A549 (cell line): ENCODE results near the gene QRICH2. TPM values are rescaled to one million over a fixed set of nuclear protein-coding genes. Genes with fewer than 3 reads are reported as not detected.

Experiments
- ATAC-seq, 2 experiments: fragments of 200-7000 bp in 1 of 2; fragments of >200 bp in 1 of 2; cut with Nextera tagmentation in 1 of 2; cut with Tn5 transposase in 1 of 2; 3 replicates each; pipeline versions ENCODE4 v1.8.0 to v1.9.1; 2018 to 2020; ENCODE audit warnings: mild to moderate bottlenecking in 1 of 2, moderate library complexity in 1 of 2
- CTCF ChIA-PET: fragments of 300-600 bp; sonication (Branson Sonifier 250); formaldehyde crosslinking; extraction: SDS; loops from one replicate; lab custom pipeline; 2021; ENCODE audit warnings: antibody characterized with exemption, inconsistent platforms; lab: Yijun Ruan, JAX
- POLR2A ChIA-PET: fragments of 350-600 bp; formaldehyde crosslinking; extraction: SDS; loops from one replicate; lab custom pipeline; 2021; ENCODE audit warnings: antibody characterized with exemption, inconsistent platforms; lab: Yijun Ruan, JAX
- DNase-seq, 2 experiments: peaks; one replicate each; pipeline versions ENCODE4 v3.0.0 to v3.0.0-alpha.2; 2011 to 2016; ENCODE audit warnings: low read depth in 1 of 2, low spot score in 1 of 2
- FAIRE-seq: peaks from 2 replicates; lab custom pipeline; 2011; peaks lifted over from hg19 to GRCh38; lab: Jason Lieb, UNC
- H3K27ac ChIP-seq, 2 experiments: fragments of >200 bp; sonication (Bioruptor Twin); formaldehyde crosslinking; 3 replicates each; pipeline ENCODE4 v1.5.1; 2016 to 2017
- H3K4me1 ChIP-seq: fragments of >200 bp; sonication (Bioruptor Twin); formaldehyde crosslinking; 3 replicates; pipeline ENCODE4 v1.6.1; 2016
- H3K4me2 ChIP-seq: fragments of >200 bp; sonication (Bioruptor Twin); formaldehyde crosslinking; 3 replicates; pipeline ENCODE4 v1.6.1; 2016
- H3K4me3 ChIP-seq: fragments of >200 bp; sonication (Bioruptor Twin); formaldehyde crosslinking; 3 replicates; pipeline ENCODE4 v1.5.1; 2016
- H3K9me3 ChIP-seq: fragments of >200 bp; sonication (Bioruptor Twin); formaldehyde crosslinking; 3 replicates; pipeline ENCODE4 v1.6.1; 2016
- CBX2 ChIP-seq: fragments of 200-600 bp; sonication (generic); IDR thresholded peaks from 2 replicates; pipeline ENCODE4 v1.6.1; 2016; ENCODE audit warnings: low read depth, mild to moderate bottlenecking, borderline replicate concordance
- CHD4 ChIP-seq: fragments of 200-600 bp; sonication (generic); IDR thresholded peaks from 2 replicates; pipeline ENCODE4 v1.6.1; 2016; ENCODE audit warnings: antibody characterized with exemption, mild to moderate bottlenecking, borderline replicate concordance
- EHF ChIP-seq: fragments of 250-450 bp; sonication (Bioruptor Pico); IDR thresholded peaks from 2 replicates; pipeline ENCODE4 v1.5.0; 2020; ENCODE audit warnings: mild to moderate bottlenecking
- EP300 ChIP-seq, 2 experiments: fragments of >200 bp; sonication (Bioruptor Twin); formaldehyde crosslinking; IDR thresholded peaks; 2 replicates in 1 of 2; 3 replicates in 1 of 2; pipeline ENCODE4 v1.6.1; 2016 to 2017
- FOSL2 ChIP-seq, 2 experiments: fragments of 450-650 bp in 1 of 2; fragments of >200 bp in 1 of 2; sonication (Bioruptor Twin) in 1 of 2; formaldehyde crosslinking; IDR thresholded peaks; 2 replicates each; pipeline versions ENCODE4 v1.5.0 to v1.6.1; 2016 to 2020; ENCODE audit warnings: mild to moderate bottlenecking in 1 of 2, moderate library complexity in 1 of 2
- GATA3 ChIP-seq: IDR thresholded peaks from 2 replicates; pipeline ENCODE4 v1.6.1; 2012; ENCODE audit warnings: borderline replicate concordance
- HEYL ChIP-seq: fragments of 250-450 bp; sonication (Bioruptor Pico); IDR thresholded peaks from 2 replicates; pipeline ENCODE4 v1.8.0; 2021; ENCODE audit warnings: mild to moderate bottlenecking, moderate library complexity
- HMGXB4 ChIP-seq: fragments of 250-450 bp; sonication (Bioruptor Pico); IDR thresholded peaks from 2 replicates; pipeline ENCODE4 v1.5.0; 2021; ENCODE audit warnings: mild to moderate bottlenecking, moderate library complexity, borderline replicate concordance
- MYC ChIP-seq: IDR thresholded peaks from 2 replicates; pipeline ENCODE4 v1.6.1; 2012; ENCODE audit warnings: mild to moderate bottlenecking, inconsistent platforms, low read length, improper control_type of control experiment, borderline replicate concordance
- NFE2L2 ChIP-seq: fragments of 150-350 bp; conservative IDR thresholded peaks from 2 replicates; pipeline ENCODE4 v1.6.1; 2014; ENCODE audit warnings: low read length
- NR3C1 ChIP-seq: fragments of >200 bp; sonication (Bioruptor Twin); formaldehyde crosslinking; IDR thresholded peaks from 3 replicates; pipeline ENCODE4 v1.6.1; 2017
- RNF2 ChIP-seq: fragments of 200-600 bp; sonication (generic); IDR thresholded peaks from 2 replicates; pipeline ENCODE4 v1.6.1; 2016; ENCODE audit warnings: low read depth, mild to moderate bottlenecking, antibody characterized with exemption, moderate library complexity, borderline replicate concordance
- TFCP2L1 ChIP-seq: fragments of 250-450 bp; sonication (Bioruptor Pico); IDR thresholded peaks from 2 replicates; pipeline ENCODE4 v1.5.0; 2021; ENCODE audit warnings: mild to moderate bottlenecking
- TP53 ChIP-seq: fragments of 250-450 bp; sonication (Bioruptor Pico); IDR thresholded peaks from 2 replicates; pipeline ENCODE4 v1.5.0; 2021; ENCODE audit warnings: mild to moderate bottlenecking, moderate library complexity
- ZSCAN20 ChIP-seq: fragments of 250-450 bp; sonication (Bioruptor Pico); IDR thresholded peaks from 2 replicates; pipeline ENCODE4 v1.8.0; 2022; ENCODE audit warnings: mild to moderate bottlenecking, moderate library complexity
- WGBS: methylation state at CpG from one replicate; pipeline ENCODE4 v1.1.6; 2017; ENCODE audit errors: missing lambda C conversion rate; 5-methylcytosine and 5-hydroxymethylcytosine counted together
- polyA plus RNA-seq, 4 experiments: library from polyadenylated mRNA; depleted of rRNA in 3 of 4; stranded (reverse); fragments of >200 nt; fragmentation: RNase III in 1 of 4; extraction: RNeasy Plus Mini Kit Qiagen cat#74134 plus additional on column Dnase treatment in 1 of 4; gene quantifications; 2 replicates in 3 of 4; 3 replicates in 1 of 4; pipeline ENCODE4 v1.2.3, GENCODE V29; 2011 to 2017

Gene QRICH2
- polyA plus RNA-seq, 2 of the 4 experiments (the other 2 are of a cell fraction): 0.57 to 0.88 TPM

GRCh38 chr17:76278268-76278908 is 29.7 kb downstream of the QRICH2 start:
- no peak for DNase-seq
- H3K27ac ChIP-seq: no peak overlapping the region
- ATAC-seq: no peak
- peaks cover 10% of the 10 kb centered on the region for H3K4me1 ChIP-seq
- ChIA-PET CTCF (interaction anchor here (0.6 to 19.6 kb wide), 35 partner anchors 9 to 912 kb away, joined by 3 to 755 read pairs (median 19); partner anchors contain the start of genes CDK3, EVPL, EXOC7 and MRPL38), POLR2A (interaction anchor here (1.0 kb wide), 1 partner anchor 13 kb away, joined by 4 read pairs; the partner anchor contains the start of gene UBALD2)
- H3K4me2 ChIP-seq: no peak overlapping the region
- H3K9me3 ChIP-seq: no peaks in the 10 kb centered on the region
- 85% methylated on average over 19 of the region's 19 CpGs for WGBS
- H3K4me3 ChIP-seq: no peak overlapping the region
- no peak for FAIRE-seq
- TF ChIP-seq MYC: no peak
- no peak for TF ChIP-seq TFCP2L1 (CRISPR knock-in tag)
- no peak for TF ChIP-seq GATA3
- no peak for TF ChIP-seq HMGXB4
- TF ChIP-seq CBX2: no peak
- TF ChIP-seq TP53 (CRISPR knock-in tag): no peak
- TF ChIP-seq FOSL2 (IDR thresholded peaks at IDR 0.05): no peak
- no peak for TF ChIP-seq FOSL2 (CRISPR knock-in tag; IDR thresholded peaks at IDR 0.05)
- no peak for TF ChIP-seq NR3C1
- TF ChIP-seq EP300 (IDR thresholded peaks at IDR 0.05): no peak
- TF ChIP-seq EHF (CRISPR knock-in tag): no peak
- no peak for TF ChIP-seq CHD4

- H3K4me1 ChIP-seq: peaks cover 10% of the 10 kb centered on the region
- ChIA-PET CTCF (interaction anchor here (1.4 to 19.6 kb wide), 21 partner anchors 9 to 367 kb away, joined by 3 to 755 read pairs (median 37); partner anchors contain the start of genes CDK3, EXOC7, QRICH2 and RNF157), POLR2A (interaction anchor here (1.0 kb wide), 1 partner anchor 13 kb away, joined by 4 read pairs; the partner anchor contains the start of gene UBALD2)
- no peak for TF ChIP-seq NFE2L2
- H3K27ac ChIP-seq: peak overlapping the region in 1 of 2 experiments; percentile 66; a peak in 3 of 6 replicates
- ATAC-seq (no peak), FAIRE-seq (peak; percentile 43), DNase-seq (no peak)
- H3K4me2 ChIP-seq: no peak overlapping the region
- H3K4me3 ChIP-seq: no peak overlapping the region
- whole genome bisulfite sequencing: 92% methylated on average over 31 of the region's 31 CpGs
- H3K9me3 ChIP-seq: no peaks in the 10 kb centered on the region
Measured at GRCh38 chr17:76277300-76278267, 30.5 kb downstream of the QRICH2 start.

- TF ChIP-seq RNF2: no peak
- no peak for TF ChIP-seq ZSCAN20 (CRISPR knock-in tag)
- TF ChIP-seq HEYL (CRISPR knock-in tag): no peak
- ChIA-PET POLR2A (no interaction called here), CTCF (interaction anchor here (1.0 to 19.6 kb wide), 8 partner anchors 10 to 366 kb away, joined by 3 to 755 read pairs (median 14); partner anchors contain the start of gene EXOC7)
- H3K9me3 ChIP-seq: no peaks in the 10 kb centered on the region
- H3K4me1 ChIP-seq: peaks cover 10% of the 10 kb centered on the region
- ATAC-seq (no peak), DNase-seq (no peak), FAIRE-seq (no peak)
- H3K4me2 ChIP-seq: no peak overlapping the region
- peak overlapping the region; percentile 35 to 66; a peak in 4 of 6 replicates for H3K27ac ChIP-seq
- no peak overlapping the region for H3K4me3 ChIP-seq
- 87% methylated on average over 19 of the region's 19 CpGs for WGBS
Measured at GRCh38 chr17:76276461-76277299, 31.4 kb downstream of the QRICH2 start.
